Measurements from ENCODE around the gene FZR1. TPM values are rescaled to one million over a fixed set of nuclear protein-coding genes. Genes with fewer than 3 reads are reported as not detected.
A peak's percentile ranks its signal among the peaks of the same experiment; 100 is the strongest.

The FZR1 gene
- total and polyA plus RNA-seq, 9 of the 15 experiments (the other 6 are each of a cell fraction or from before 2014, with no cell fraction given) = 0.18 to 48.0 (median 22.2) TPM

GRCh38 chr19:3580156-3580934, 74.2 kb downstream of the FZR1 start (continued):
- no peak for TF ChIP-seq XRCC4 (IDR thresholded peaks at IDR 0.05; ENCODE audit: extremely low read depth, insufficient read depth, insufficient read length)
- no peak for TF ChIP-seq CHCHD3 (CRISPR knock-in tag; IDR thresholded peaks at IDR 0.05)
- TF ChIP-seq MYBL2 (IDR thresholded peaks at IDR 0.05; ENCODE audit: low read depth) = no peak
- no peak for TF ChIP-seq MYBL2 (CRISPR knock-in tag; IDR thresholded peaks at IDR 0.05; ENCODE audit: borderline replicate concordance)
- no peak for TF ChIP-seq ZNF398 (CRISPR knock-in tag; IDR thresholded peaks at IDR 0.05)
- TF ChIP-seq ZNF318 (IDR thresholded peaks at IDR 0.05; ENCODE audit: borderline replicate concordance in 1 of 2, low read depth in 1 of 2) = peak in 1 of 2 experiments; percentile 40; a peak in 1 of 4 replicates
